GM19025 (cell line): ENCODE data around the gene UBR4.
"Not testable (repeated sequence)": the region's sequence is repeated elsewhere in the genome, so short reads cannot be mapped to it uniquely, and the experiment has no call there.

ENCODE experiments used
- ATAC-seq: cut with Tn5 transposase; IDR thresholded peaks from one replicate; pipeline ENCODE4 v1.9.1; 2021; ENCODE audit warnings: mild to moderate bottlenecking, low read depth, moderate library complexity; ENCODE audit not compliant: unreplicated experiment

The UBR4 gene

GRCh38 chr1:19193004-19193403, 17.1 kb downstream of the UBR4 start:
- ATAC-seq: no peak

DNA sequence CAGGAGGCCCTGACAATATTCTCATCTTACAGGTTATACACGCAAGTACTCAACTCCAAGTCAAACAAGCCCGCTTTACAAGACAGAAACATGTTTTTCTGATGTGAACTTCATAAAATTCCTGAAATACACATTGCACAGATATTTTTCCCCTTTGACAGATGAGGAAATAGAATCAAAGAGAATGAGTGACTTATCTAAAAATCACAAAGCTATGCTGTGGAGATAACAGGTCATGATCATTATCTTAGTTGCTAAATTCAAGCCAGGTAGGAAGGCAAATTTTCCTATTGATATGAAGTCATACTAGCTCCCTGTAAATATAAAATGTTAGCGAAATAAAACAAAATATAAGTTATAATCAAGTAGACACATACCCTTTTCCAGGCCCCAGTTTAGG, 18.3 kb downstream of the UBR4 start:
- no peak for ATAC-seq

DNA sequence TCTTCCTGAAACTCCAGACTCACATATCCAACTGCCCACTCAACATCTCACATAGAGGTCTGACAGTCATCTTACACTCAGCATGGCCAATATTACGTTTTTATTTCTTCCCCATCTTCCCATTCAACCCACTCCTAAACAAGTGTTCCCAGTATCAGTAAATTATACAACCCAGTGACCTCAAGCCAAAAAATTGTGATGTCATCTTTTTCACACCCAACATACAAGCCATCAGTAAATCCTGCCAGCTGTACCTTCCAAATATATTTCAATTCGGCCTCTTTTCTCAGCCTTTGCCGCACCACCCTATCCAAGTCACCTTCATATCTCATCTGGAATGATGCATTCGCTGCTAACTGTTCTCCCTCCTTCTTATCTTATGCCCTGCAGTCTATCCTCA, 19.6 kb downstream of the UBR4 start:
- ATAC-seq: no peak

DNA sequence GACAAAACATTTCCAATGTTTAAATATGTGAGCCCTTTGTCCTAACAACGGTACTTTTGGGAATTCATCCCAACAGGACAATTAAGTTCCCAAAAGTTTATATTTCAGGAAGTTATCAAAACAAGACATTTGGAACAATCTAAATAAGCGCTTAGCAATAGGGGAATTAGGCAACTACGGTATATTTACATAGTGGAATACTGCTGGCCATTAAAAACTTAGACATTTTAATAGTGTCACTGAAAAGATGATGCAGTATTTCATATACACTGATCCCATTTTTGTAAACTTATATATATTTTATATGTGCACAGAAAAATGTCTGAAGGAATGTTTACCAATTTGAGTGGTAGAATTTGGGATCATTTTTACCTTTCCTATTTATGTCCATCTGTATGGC, 20.8 kb downstream of the UBR4 start:
- no peak for ATAC-seq

DNA sequence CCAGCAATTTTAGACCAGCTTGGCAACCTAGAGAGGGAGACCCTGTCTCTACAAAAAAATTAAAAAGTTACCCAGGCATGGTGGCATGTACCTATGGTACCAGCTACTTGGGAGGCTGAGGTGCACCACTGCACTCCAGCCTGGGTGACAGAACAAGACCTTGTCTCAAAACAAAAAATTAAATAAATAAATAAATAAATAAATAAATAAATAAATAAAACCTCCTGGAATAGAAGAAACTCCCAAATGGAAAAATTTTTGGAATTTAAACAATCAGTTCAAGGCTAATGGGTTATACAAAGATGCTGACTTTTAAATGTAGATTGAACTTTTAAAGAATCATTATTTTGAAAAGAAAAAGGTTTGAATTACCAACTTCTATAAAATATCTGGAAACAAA, 22.2 kb downstream of the UBR4 start:
- ATAC-seq: no peak

DNA sequence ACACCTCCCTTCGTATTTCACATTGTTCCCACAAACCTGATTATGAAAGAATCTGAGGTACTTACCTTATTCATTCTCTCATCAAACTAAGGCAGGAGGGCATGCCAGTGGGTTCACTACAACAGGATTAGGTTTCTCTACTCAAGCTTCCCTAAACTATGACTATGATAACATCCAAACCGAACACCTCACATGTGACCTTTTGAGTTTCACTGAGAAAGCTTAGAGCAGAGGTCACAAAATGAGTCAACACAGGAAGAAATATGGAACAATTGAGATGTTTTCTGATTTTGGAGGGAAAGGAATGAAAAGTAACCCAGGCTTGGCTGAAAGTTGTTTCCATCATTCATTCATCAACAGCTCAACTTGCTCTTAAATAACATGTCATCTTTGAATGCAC, 24.1 kb downstream of the UBR4 start:
- no peak for ATAC-seq

DNA sequence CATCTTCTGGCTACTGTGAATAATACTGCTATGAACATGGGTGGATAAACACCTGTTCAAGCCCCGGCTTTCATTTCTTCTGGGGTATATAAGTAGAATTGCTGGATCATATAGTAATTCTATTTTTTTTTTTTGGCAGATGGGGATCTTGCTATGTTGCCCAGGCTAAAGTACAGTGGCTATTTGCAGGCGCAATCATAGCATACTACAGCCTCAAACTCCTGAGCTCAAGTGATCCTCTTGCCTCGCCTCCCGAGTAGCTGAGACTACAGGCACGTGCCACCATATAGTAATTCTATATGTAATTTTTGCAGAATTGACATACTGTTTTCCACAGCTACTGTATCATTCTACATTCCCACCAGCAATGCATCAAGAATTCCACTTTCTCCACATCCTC, 27.8 kb downstream of the UBR4 start:
- no peak for ATAC-seq

GRCh38 chr1:19180265-19180657, 29.8 kb downstream of the UBR4 start:
- not testable (repeated sequence) for ATAC-seq

- ATAC-seq: no peak
Measured at GRCh38 chr1:19179597-19180264, 30.3 kb downstream of the UBR4 start.

DNA sequence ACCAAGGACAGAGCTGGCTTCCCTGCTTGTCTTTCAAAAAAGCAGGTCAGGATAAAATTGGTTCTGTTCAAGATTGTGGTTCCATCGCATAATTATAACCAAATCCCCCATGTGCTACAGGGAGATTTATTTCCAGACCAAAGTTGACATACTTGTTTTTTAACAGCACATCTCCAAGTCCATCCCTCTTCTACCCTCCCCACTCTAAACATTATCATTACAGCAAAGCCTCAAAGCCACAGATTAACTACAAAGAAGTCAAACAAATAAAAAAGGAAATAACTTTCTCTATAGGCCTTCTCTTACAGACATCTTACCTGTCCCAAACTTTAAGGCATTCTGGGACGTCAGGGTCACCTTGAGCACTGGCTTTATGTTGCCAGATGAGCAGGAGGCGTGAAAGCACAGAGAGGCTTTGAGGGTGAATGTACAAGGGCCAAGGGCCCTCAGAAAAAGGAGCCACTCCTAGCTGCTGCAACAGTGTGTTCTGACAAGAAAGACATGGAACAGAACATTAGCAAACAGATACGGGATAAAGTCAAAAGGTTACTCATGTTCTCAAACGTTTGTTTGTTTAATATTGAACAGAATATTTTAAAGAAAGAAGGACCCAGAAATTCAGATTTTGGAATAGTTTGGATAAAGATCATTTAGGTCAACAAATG, 31.2 kb downstream of the UBR4 start:
- no peak for ATAC-seq

GRCh38 chr1:19177811-19178210, 32.3 kb downstream of the UBR4 start:
- no peak for ATAC-seq

- no peak for ATAC-seq
Measured at GRCh38 chr1:19169642-19170041, 40.4 kb downstream of the UBR4 start.

DNA sequence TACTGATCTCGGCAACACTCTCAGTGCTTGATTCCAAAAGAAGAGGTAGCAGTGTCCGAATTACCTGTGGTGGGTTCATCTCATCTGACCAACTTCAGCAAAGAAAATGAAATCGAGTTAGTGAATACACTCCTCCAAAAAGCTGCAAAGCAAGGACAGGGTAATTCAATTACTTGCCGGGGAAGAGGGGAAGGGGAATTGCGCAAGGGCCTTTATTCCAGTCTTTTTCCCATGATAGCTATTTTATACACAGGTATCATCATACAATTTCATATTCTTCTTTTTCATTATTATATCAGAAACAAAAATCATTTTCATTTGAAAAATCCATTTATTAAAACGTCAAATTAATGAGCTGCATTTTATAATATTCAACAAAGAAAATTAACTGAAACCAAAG, 42.9 kb downstream of the UBR4 start:
- ATAC-seq: no peak

GRCh38 chr1:19166066-19166465, 44.0 kb downstream of the UBR4 start:
- ATAC-seq: no peak

DNA sequence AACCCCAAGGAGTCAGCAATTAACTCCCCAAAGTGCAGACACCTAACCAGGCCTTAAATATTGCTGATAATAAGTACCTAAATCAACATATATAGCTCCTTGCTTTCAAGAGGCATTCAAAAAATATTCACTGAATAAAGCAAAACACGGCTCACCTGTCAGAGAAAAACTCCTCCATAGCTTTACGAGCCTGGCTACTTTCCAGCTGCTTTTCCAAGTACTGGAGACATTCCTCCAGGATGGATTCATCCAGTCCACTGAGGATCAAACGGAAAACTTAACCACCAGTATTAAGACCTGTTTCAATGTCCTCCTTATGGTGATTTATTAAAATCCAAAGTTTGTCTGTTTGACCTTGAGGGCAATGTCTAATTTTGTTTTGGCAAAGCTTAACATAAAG, 44.6 kb downstream of the UBR4 start:
- ATAC-seq: no peak

GRCh38 chr1:19164274-19165015, 45.6 kb downstream of the UBR4 start:
- no peak for ATAC-seq

DNA sequence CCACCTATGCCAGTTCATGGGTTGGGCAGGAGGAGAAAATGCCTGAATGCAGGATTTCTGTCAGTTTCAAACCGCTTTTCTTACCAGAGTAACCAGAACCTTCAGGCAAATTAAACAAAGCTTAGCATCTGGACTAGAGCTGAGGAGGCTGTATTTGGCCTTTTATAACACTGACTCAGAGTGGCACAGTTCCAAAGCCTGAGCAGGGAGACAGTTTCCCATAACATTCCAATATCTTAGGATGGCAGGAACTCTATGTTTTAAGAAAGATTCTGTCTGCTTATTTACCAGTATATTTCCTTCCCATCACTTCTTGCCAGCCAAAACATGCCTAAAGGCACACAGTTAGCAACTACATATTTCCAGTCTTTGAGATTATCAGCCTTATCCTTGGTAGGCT, 46.8 kb downstream of the UBR4 start:
- ATAC-seq: no peak

DNA sequence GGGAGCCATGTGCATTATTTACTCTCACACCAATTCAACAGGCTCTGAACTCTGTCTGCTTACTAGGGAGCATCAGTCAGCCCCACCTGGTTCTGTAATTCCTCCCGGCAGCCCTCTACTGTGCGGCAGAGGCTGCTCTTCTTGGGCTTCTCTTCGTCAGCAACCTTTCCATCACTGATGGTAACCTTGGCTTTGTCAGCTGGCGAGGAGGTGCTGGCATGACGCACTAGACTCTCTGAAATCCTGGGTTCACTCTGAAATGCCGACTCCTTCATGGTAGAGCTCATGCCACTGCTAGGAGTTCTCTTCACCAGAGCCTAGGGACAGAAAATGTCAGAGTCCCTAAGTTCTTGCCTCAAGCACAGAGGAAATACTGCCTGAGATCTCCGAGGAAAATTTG, 49.2 kb downstream of the UBR4 start:
- ATAC-seq: no peak

DNA sequence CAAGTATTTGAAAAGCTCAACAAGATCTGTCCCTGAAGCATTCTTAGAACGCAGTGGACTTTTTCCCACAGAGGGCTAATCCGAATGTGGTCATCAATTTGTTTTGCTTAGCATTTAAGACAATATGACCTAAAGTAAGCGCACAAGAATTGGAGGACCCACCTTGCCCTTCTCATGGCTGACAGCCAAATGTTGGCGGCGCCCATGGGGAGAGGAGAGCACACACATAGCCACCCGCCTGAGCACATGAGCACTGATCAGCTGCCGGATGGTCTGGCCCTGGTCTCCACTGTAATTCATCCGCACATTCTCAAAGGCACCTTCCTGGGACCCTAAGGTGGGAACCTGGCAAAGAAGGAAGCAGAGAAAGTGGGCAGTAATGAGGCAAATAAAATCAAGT, 52.4 kb downstream of the UBR4 start:
- no peak for ATAC-seq

- ATAC-seq: no peak
Measured at GRCh38 chr1:19156676-19157075, 53.4 kb downstream of the UBR4 start.

- no peak for ATAC-seq
Measured at GRCh38 chr1:19154876-19155275, 55.2 kb downstream of the UBR4 start.

DNA sequence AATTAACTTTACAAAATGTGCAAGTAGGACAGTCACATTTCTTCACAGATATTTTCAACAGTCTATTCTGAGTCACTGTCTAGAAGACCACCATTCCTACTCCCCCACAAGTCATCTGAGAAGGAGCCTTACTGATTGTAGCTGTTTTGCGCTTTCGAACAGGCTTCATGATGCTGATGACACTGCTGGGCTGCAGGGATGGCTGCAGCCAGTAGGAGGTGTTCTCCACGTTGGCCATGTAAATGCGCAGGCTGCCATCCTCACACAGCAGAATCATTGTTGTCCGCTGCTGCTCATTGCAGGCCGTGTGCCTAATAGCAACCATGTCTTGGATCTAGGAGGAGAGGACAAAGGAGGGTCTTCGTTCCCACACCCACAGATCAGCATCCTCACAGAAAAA, 56.9 kb downstream of the UBR4 start:
- ATAC-seq: no peak
